ENCODE measurements around the gene NCKAP1.

DNA sequence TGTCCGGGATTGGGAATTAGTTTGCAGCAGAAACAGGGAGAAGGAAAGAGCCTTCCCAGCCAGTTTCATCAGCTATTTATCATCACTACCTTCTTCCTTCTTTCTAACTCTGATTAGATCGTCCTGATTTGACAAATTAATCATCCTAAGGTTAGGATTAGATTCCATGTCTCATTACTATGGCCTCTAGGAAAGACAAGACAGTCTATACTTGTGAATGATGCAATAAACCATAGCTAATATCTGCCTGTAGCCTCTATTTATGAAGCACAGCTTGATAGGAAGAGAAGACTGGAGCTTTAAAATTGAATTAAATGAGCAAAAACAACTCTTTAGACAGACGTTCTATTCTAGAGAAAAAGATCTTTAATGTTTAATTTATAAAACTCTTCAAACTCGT is 146.6 kb downstream of the NCKAP1 start:
- TF ChIP-seq, protein P1, sequence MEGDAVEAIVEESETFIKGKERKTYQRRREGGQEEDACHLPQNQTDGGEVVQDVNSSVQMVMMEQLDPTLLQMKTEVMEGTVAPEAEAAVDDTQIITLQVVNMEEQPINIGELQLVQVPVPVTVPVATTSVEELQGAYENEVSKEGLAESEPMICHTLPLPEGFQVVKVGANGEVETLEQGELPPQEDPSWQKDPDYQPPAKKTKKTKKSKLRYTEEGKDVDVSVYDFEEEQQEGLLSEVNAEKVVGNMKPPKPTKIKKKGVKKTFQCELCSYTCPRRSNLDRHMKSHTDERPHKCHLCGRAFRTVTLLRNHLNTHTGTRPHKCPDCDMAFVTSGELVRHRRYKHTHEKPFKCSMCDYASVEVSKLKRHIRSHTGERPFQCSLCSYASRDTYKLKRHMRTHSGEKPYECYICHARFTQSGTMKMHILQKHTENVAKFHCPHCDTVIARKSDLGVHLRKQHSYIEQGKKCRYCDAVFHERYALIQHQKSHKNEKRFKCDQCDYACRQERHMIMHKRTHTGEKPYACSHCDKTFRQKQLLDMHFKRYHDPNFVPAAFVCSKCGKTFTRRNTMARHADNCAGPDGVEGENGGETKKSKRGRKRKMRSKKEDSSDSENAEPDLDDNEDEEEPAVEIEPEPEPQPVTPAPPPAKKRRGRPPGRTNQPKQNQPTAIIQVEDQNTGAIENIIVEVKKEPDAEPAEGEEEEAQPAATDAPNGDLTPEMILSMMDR (IDR thresholded peaks at IDR 0.05; ENCODE audit: borderline replicate concordance, extremely low read depth, low read length, poor library complexity, severe bottlenecking) = no peak
- no peak for TF ChIP-seq EZH2 (IDR thresholded peaks at IDR 0.05; ENCODE audit: borderline replicate concordance, low read depth, low read length, severe bottlenecking)
